K562 (cell line): ENCODE data around the gene LRRC7. TPM values are rescaled to one million over a fixed set of nuclear protein-coding genes. Genes with fewer than 3 reads are reported as not detected.
A peak's percentile ranks its signal among the peaks of the same experiment; 100 is the strongest.

Experiments
- BCL6 ChIP-seq: fragments of 250-450 bp; sonication (Bioruptor Pico); IDR thresholded peaks from 2 replicates; pipeline ENCODE4 v1.4.0; 2020
- BRD4 ChIP-seq: fragments of 200-600 bp; sonication (generic); IDR thresholded peaks from 2 replicates; pipeline ENCODE4 v1.6.1; 2017; ENCODE audit warnings: inconsistent platforms
- BRD9 ChIP-seq: fragments of 450-650 bp; IDR thresholded peaks from 2 replicates; pipeline ENCODE4 v1.6.1; 2018; ENCODE audit warnings: low read depth; ENCODE audit not compliant: partially characterized antibody
- CGGBP1 ChIP-seq: fragments of 250-450 bp; sonication (Bioruptor Pico); IDR thresholded peaks from 2 replicates; pipeline ENCODE4 v1.9.0; 2021; ENCODE audit warnings: mild to moderate bottlenecking
- EHMT2 ChIP-seq: fragments of 450-650 bp; IDR thresholded peaks from 2 replicates; pipeline ENCODE4 v1.6.1; 2018; ENCODE audit warnings: antibody characterized with exemption
- HDAC3 ChIP-seq: fragments of 450-650 bp; IDR thresholded peaks from 2 replicates; pipeline ENCODE4 v1.6.1; 2018; ENCODE audit warnings: borderline replicate concordance, mild to moderate bottlenecking, moderate library complexity; ENCODE audit not compliant: partially characterized antibody
- HOMEZ ChIP-seq: fragments of 250-450 bp; sonication (Bioruptor Pico); IDR thresholded peaks from 2 replicates; pipeline ENCODE4 v1.4.0; 2020; ENCODE audit warnings: mild to moderate bottlenecking, moderate library complexity
- MAZ ChIP-seq, 2 experiments: fragments of 450-650 bp in 1 of 2; sonication (generic) in 1 of 2; formaldehyde crosslinking; IDR thresholded peaks in 1 of 2; conservative IDR thresholded peaks in 1 of 2; 2 replicates each; pipeline versions ENCODE4 v1.4.0 to v1.5.0; 2020; ENCODE audit warnings: mild to moderate bottlenecking in 1 of 2, missing genetic modification reagents in 1 of 2
- MTA1 ChIP-seq: fragments of 450-650 bp; IDR thresholded peaks from 2 replicates; pipeline ENCODE4 v1.6.1; 2017; ENCODE audit warnings: borderline replicate concordance
- NCOA2 ChIP-seq, 2 experiments: fragments of 450-650 bp; IDR thresholded peaks; 2 replicates each; pipeline ENCODE4 v1.6.1; 2018; ENCODE audit warnings: mild to moderate bottlenecking in 2 of 2, moderate library complexity in 1 of 2; ENCODE audit not compliant: partially characterized antibody in 2 of 2
- NFE2L1 ChIP-seq: fragments of 450-650 bp; IDR thresholded peaks from 2 replicates; pipeline ENCODE4 v1.6.1; 2016; ENCODE audit warnings: missing genetic modification characterization, low read depth, mild to moderate bottlenecking, missing compliant biosample characterization, moderate library complexity, borderline replicate concordance
- NFRKB ChIP-seq: fragments of 450-650 bp; IDR thresholded peaks from 2 replicates; pipeline ENCODE4 v1.6.1; 2016; ENCODE audit warnings: low read depth
- NR2C2 ChIP-seq, 2 experiments: fragments of 200-800 bp in 1 of 2; sonication (Bioruptor generic) in 1 of 2; sonication (generic) in 1 of 2; formaldehyde crosslinking in 1 of 2; IDR thresholded peaks; 2 replicates each; pipeline versions ENCODE4 v1.6.1 to v1.8.0; 2016 to 2022; ENCODE audit warnings: mild to moderate bottlenecking in 1 of 2, missing compliant biosample characterization in 1 of 2, missing genetic modification characterization in 1 of 2, missing genetic modification reagents in 1 of 2
- SREBF2 ChIP-seq: sonication (generic); formaldehyde crosslinking; IDR thresholded peaks from 2 replicates; pipeline ENCODE4 v1.4.0; 2020; ENCODE audit warnings: mild to moderate bottlenecking, missing genetic modification reagents
- YY1 ChIP-seq, 3 experiments: IDR thresholded peaks; 2 replicates each; pipeline ENCODE4 v1.6.1; 2011; ENCODE audit warnings: low read length in 2 of 3, mild to moderate bottlenecking in 2 of 3, moderate library complexity in 2 of 3, borderline replicate concordance in 1 of 3, control low read depth in 1 of 3, low read depth in 1 of 3; ENCODE audit not compliant: insufficient read depth in 3 of 3, insufficient replicate concordance in 2 of 3, control insufficient read depth in 1 of 3, insufficient read length in 1 of 3; ENCODE audit errors: extremely low read depth in 1 of 3
- ZBTB43 ChIP-seq: sonication (generic); formaldehyde crosslinking; IDR thresholded peaks from 2 replicates; pipeline ENCODE4 v1.8.0; 2023; ENCODE audit warnings: mild to moderate bottlenecking, missing genetic modification reagents
- ZFP91 ChIP-seq: sonication (generic); formaldehyde crosslinking; IDR thresholded peaks from 2 replicates; pipeline ENCODE4 v1.8.0; 2022; ENCODE audit warnings: mild to moderate bottlenecking, missing genetic modification reagents
- ZNF146 ChIP-seq: IDR thresholded peaks from one replicate; pipeline ENCODE4 v1.6.1; 2018; ENCODE audit warnings: missing compliant biosample characterization; ENCODE audit not compliant: unreplicated experiment
- ZNF253 ChIP-seq: fragments of 250-450 bp; sonication (Bioruptor Pico); conservative IDR thresholded peaks from 2 replicates; pipeline ENCODE4 v1.6.1; 2021; ENCODE audit warnings: mild to moderate bottlenecking
- ZNF445 ChIP-seq: fragments of 250-450 bp; sonication (Bioruptor Pico); IDR thresholded peaks from 2 replicates; pipeline ENCODE4 v1.4.0; 2020; ENCODE audit warnings: low read depth, mild to moderate bottlenecking, moderate library complexity
- ZNF644 ChIP-seq: fragments of 200-800 bp; sonication (Bioruptor generic); IDR thresholded peaks from 2 replicates; pipeline ENCODE4 v1.6.1; 2016; ENCODE audit warnings: low read depth, missing genetic modification characterization, missing compliant biosample characterization
- ZNF696 ChIP-seq: fragments of 250-450 bp; sonication (Bioruptor Pico); conservative IDR thresholded peaks from 2 replicates; pipeline ENCODE4 v1.4.0; 2020; ENCODE audit warnings: mild to moderate bottlenecking, moderate library complexity
- ZNF699 ChIP-seq: fragments of 250-450 bp; sonication (Bioruptor Pico); IDR thresholded peaks from 2 replicates; pipeline ENCODE4 v1.8.0; 2021; ENCODE audit warnings: mild to moderate bottlenecking, moderate library complexity; ENCODE audit not compliant: insufficient replicate concordance
- ZNF75A ChIP-seq: fragments of 450-650 bp; formaldehyde crosslinking; IDR thresholded peaks from 2 replicates; pipeline ENCODE4 v1.4.0; 2020; ENCODE audit warnings: mild to moderate bottlenecking
- polyA plus RNA-seq, 8 experiments: library from polyadenylated mRNA; depleted of rRNA in 4 of 8; stranded (reverse) in 5 of 8; unstranded in 3 of 8; fragments of >200 nt; fragmentation: Nextera tagmentation in 2 of 8; fragmentation: Illumina TruSeq in 1 of 8; extraction: Ambion mirVana in 2 of 8; extraction: Trizol in 1 of 8; gene quantifications; 2 replicates each; pipeline versions ENCODE4 v1.2.1 to v1.2.3, GENCODE V29; 2011 to 2014; ENCODE audit warnings: inconsistent platforms in 1 of 8, missing spikeins in 1 of 8
- total RNA-seq, 7 experiments: library from RNA; depleted of rRNA in 6 of 7; stranded (reverse); fragments of >200 nt in 6 of 7; fragmentation: Illumina TruSeq in 2 of 7; extraction: Trizol in 2 of 7; gene quantifications; 2 replicates each; pipeline versions ENCODE4 v1.2.1 to v1.2.3, GENCODE V29; 2011 to 2021; ENCODE audit warnings: low replicate concordance in 1 of 7

The LRRC7 gene
- total and polyA plus RNA-seq, 9 of the 15 experiments (the other 6 are each of a cell fraction or from before 2014, with no cell fraction given), result 0.09 to 0.94 (median 0.49) TPM

- TF ChIP-seq ZNF445 (CRISPR knock-in tag) (no peak), BCL6 (CRISPR knock-in tag) (peak; percentile 53; the same call in 1 of the 2 replicates), HDAC3 (no peak), ZNF644 (tag) (peak; percentile 76; the same call in 1 of the 2 replicates), YY1 (IDR thresholded peaks at IDR 0.05; ENCODE audit: borderline replicate concordance in 1 of 3, control insufficient read depth in 1 of 3, extremely low read depth in 1 of 3, insufficient read depth in 3 of 3, insufficient read length in 1 of 3, insufficient replicate concordance in 2 of 3, low read depth in 1 of 3, low read length in 2 of 3) (no peak), ZBTB43 (CRISPR knock-in tag) (no peak), ZNF696 (no peak), BRD4 (no peak), ZNF253 (no peak), ZFP91 (CRISPR knock-in tag) (no peak), MTA1 (no peak), ZNF146 (CRISPR knock-in tag) (no peak), NCOA2 (IDR thresholded peaks at IDR 0.05; ENCODE audit: partially characterized antibody in 2 of 2) (no peak), ZNF75A (CRISPR knock-in tag) (peak; percentile 63; the same call in 1 of the 2 replicates), SREBF2 (CRISPR knock-in tag) (no peak), NFE2L1 (no peak), ZNF699 (CRISPR knock-in tag) (no peak), NFRKB (no peak), CGGBP1 (CRISPR knock-in tag) (no peak), NR2C2 (CRISPR knock-in tag; IDR thresholded peaks at IDR 0.05) (no peak), NR2C2 (tag; IDR thresholded peaks at IDR 0.05) (peak; percentile 43; the same call in 1 of the 2 replicates), EHMT2 (no peak), BRD9 (no peak), MAZ (CRISPR knock-in tag; conservative IDR thresholded peaks at IDR 0.05 in 1 of 2, IDR thresholded peaks at IDR 0.05 in 1 of 2) (0 out of 4 replicates have a peak, but pooled peaks of 1 of the 2 experiments have one; percentile 39), HOMEZ (no peak)
Observed at GRCh38 chr1:70043804-70044203, 476.1 kb downstream of the LRRC7 start (continued).
